Activated naive CD4-positive, alpha-beta T cell treated with anti-CD3 and anti-CD28 coated beads, Interleukin-2, amount 10 ng/mL, durations not matched to agents 7 days and 5 days (primary cell): ENCODE measurements around the gene CFL1.

Experiments
- CTCF ChIA-PET: fragments of 350-600 bp; sonication (Branson Sonifier 250); formaldehyde crosslinking; loops from one replicate; lab custom pipeline; 2021; ENCODE audit warnings: antibody characterized with exemption; lab: Charles Lee
- DNase-seq: peaks from one replicate; pipeline ENCODE4 v3.0.0-alpha.2; 2020
- H3K27ac Mint-ChIP-seq: one replicate; pipeline ENCODE4 v1.8.0; 2021; ENCODE audit warnings: mild to moderate bottlenecking, moderate library complexity, mixed read lengths
- H3K27me3 Mint-ChIP-seq: one replicate; pipeline ENCODE4 v1.8.0; 2021; ENCODE audit warnings: mild to moderate bottlenecking, mixed read lengths
- H3K36me3 Mint-ChIP-seq: one replicate; pipeline ENCODE4 v1.8.0; 2021; ENCODE audit warnings: mixed read lengths
- H3K4me1 Mint-ChIP-seq: one replicate; pipeline ENCODE4 v1.8.0; 2021; ENCODE audit warnings: mixed read lengths
- H3K4me3 Mint-ChIP-seq: one replicate; pipeline ENCODE4 v1.8.0; 2021; ENCODE audit warnings: mild to moderate bottlenecking, moderate library complexity, mixed read lengths
- H3K9me3 Mint-ChIP-seq: one replicate; pipeline ENCODE4 v1.8.0; 2021; ENCODE audit warnings: mixed read lengths

CFL1 gene

GRCh38 chr11:65857853-65858680, at the start of gene CFL1:
Gene CFL1, minus strand, starts transcription at chr11:65858180. Its CDS starts 81 bp downstream, at chr11:65858099.
- H3K27ac Mint-ChIP-seq = peak within 1 kb of the TSS; percentile 99
- CTCF ChIA-PET = interaction anchor here (0.8 to 5.6 kb wide), 2 partner anchors 30 to 64 kb away, joined by 3 to 107 read pairs; partner anchors contain the start of genes CCDC85B and FIBP
- H3K4me1 Mint-ChIP-seq = peaks cover 65% of the 10 kb centered on the region
- H3K4me3 Mint-ChIP-seq = peak within 1 kb of the TSS; percentile 94
- peak; percentile 99 for DNase-seq
- H3K9me3 Mint-ChIP-seq = no peaks in the 10 kb centered on the region
- H3K27me3 Mint-ChIP-seq = no peaks in the 10 kb centered on the region
- H3K36me3 Mint-ChIP-seq = peaks cover 49% of the 10 kb centered on the region

GRCh38 chr11:65906602-65907001, 48.6 kb upstream of the CFL1 start:
- peaks cover 75% of the 10 kb centered on the region for H3K27me3 Mint-ChIP-seq
- CTCF ChIA-PET = interaction anchor here (1.4 to 2.7 kb wide), 4 partner anchors 8 to 22 kb away, joined by 3 to 14 read pairs (median 5); no protein-coding TSS in a partner anchor
- no peaks in the 10 kb centered on the region for H3K9me3 Mint-ChIP-seq
- no peak overlapping the region for H3K27ac Mint-ChIP-seq
- H3K4me1 Mint-ChIP-seq = peaks cover 15% of the 10 kb centered on the region
- H3K4me3 Mint-ChIP-seq = no peak overlapping the region
- no peaks in the 10 kb centered on the region for H3K36me3 Mint-ChIP-seq
- no peak for DNase-seq

GRCh38 chr11:65903715-65904114, 45.7 kb upstream of the CFL1 start:
- CTCF ChIA-PET = interaction anchor here (0.6 to 1.2 kb wide), 2 partner anchors 19 to 135 kb away, joined by 3 to 4 read pairs; no protein-coding TSS in a partner anchor
- no peaks in the 10 kb centered on the region for H3K36me3 Mint-ChIP-seq
- no peaks in the 10 kb centered on the region for H3K9me3 Mint-ChIP-seq
- peaks cover 22% of the 10 kb centered on the region for H3K4me1 Mint-ChIP-seq
- no peak overlapping the region for H3K27ac Mint-ChIP-seq
- peaks cover 70% of the 10 kb centered on the region for H3K27me3 Mint-ChIP-seq
- no peak overlapping the region for H3K4me3 Mint-ChIP-seq
- DNase-seq = no peak

- no peak for DNase-seq
- no peaks in the 10 kb centered on the region for H3K36me3 Mint-ChIP-seq
- H3K9me3 Mint-ChIP-seq = no peaks in the 10 kb centered on the region
- H3K27me3 Mint-ChIP-seq = peaks cover 71% of the 10 kb centered on the region
- H3K4me1 Mint-ChIP-seq = peaks cover 24% of the 10 kb centered on the region
- no peak overlapping the region for H3K27ac Mint-ChIP-seq
- CTCF ChIA-PET = interaction anchor here (1.8 to 10.5 kb wide), 2 partner anchors 15 to 85 kb away, joined by 4 to 142 read pairs; partner anchors contain the start of genes CCDC85B and FIBP
- H3K4me3 Mint-ChIP-seq = no peak overlapping the region
Observed at GRCh38 chr11:65903068-65903481, 45.1 kb upstream of the CFL1 start.

GRCh38 chr11:65900899-65901180, 42.9 kb upstream of the CFL1 start:
- Mint-ChIP-seq H3K9me3 (no peaks in the 10 kb centered on the region), H3K4me3 (peak overlapping the region; percentile 62), H3K27me3 (peaks cover 54% of the 10 kb centered on the region), H3K27ac (no peak overlapping the region), H3K4me1 (peaks cover 36% of the 10 kb centered on the region), H3K36me3 (no peaks in the 10 kb centered on the region)
- no peak for DNase-seq
- CTCF ChIA-PET = interaction anchor here (1.5 to 10.5 kb wide), 4 partner anchors 11 to 41 kb away, joined by 4 to 142 read pairs (median 4); partner anchors contain the start of genes CCDC85B, FIBP and MUS81

GRCh38 chr11:65900125-65900898, 42.3 kb upstream of the CFL1 start, which contains the start of gene FOSL1:
Gene FOSL1, minus strand, starts transcription at chr11:65900388. Its CDS starts 49 bp downstream, at chr11:65900339.
- Mint-ChIP-seq H3K27ac (peak within 1 kb of the TSS; percentile 73), H3K27me3 (peaks cover 52% of the 10 kb centered on the region), H3K4me3 (peak within 1 kb of the TSS; percentile 69), H3K4me1 (peaks cover 40% of the 10 kb centered on the region), H3K9me3 (no peaks in the 10 kb centered on the region), H3K36me3 (no peaks in the 10 kb centered on the region)
- CTCF ChIA-PET = interaction anchor here (1.6 to 10.5 kb wide), 3 partner anchors 11 to 40 kb away, joined by 4 to 142 read pairs (median 5); partner anchors contain the start of genes CCDC85B, FIBP and MUS81
- DNase-seq = peak; percentile 96

GRCh38 chr11:65899356-65900124, 41.6 kb upstream of the CFL1 start:
- Mint-ChIP-seq H3K4me1 (peaks cover 44% of the 10 kb centered on the region), H3K27me3 (peaks cover 46% of the 10 kb centered on the region), H3K36me3 (no peaks in the 10 kb centered on the region), H3K9me3 (no peaks in the 10 kb centered on the region), H3K4me3 (peak overlapping the region; percentile 69), H3K27ac (no peak overlapping the region)
- CTCF ChIA-PET = interaction anchor here (0.6 to 10.5 kb wide), 3 partner anchors 12 to 301 kb away, joined by 4 to 142 read pairs (median 5); partner anchors contain the start of genes CCDC85B, FIBP and MUS81
- DNase-seq = peak; percentile 73

- no peaks in the 10 kb centered on the region for H3K36me3 Mint-ChIP-seq
- no peak for DNase-seq
- H3K27ac Mint-ChIP-seq = peak overlapping the region; percentile 72
- H3K4me1 Mint-ChIP-seq = peaks cover 50% of the 10 kb centered on the region
- H3K4me3 Mint-ChIP-seq = peak overlapping the region; percentile 73
- peaks cover 40% of the 10 kb centered on the region for H3K27me3 Mint-ChIP-seq
- H3K9me3 Mint-ChIP-seq = no peaks in the 10 kb centered on the region
- CTCF ChIA-PET = interaction anchor here (0.6 to 10.5 kb wide), 6 partner anchors 9 to 302 kb away, joined by 3 to 142 read pairs (median 4); partner anchors contain the start of genes CCDC85B, FIBP and MUS81
Observed at GRCh38 chr11:65898656-65899355, 40.8 kb upstream of the CFL1 start.

GRCh38 chr11:65897020-65897471, 39.1 kb upstream of the CFL1 start:
- DNase-seq = no peak
- Mint-ChIP-seq H3K4me3 (no peak overlapping the region), H3K27ac (no peak overlapping the region), H3K9me3 (no peaks in the 10 kb centered on the region), H3K27me3 (peaks cover 23% of the 10 kb centered on the region), H3K36me3 (peaks cover 6% of the 10 kb centered on the region), H3K4me1 (peaks cover 62% of the 10 kb centered on the region)
- CTCF ChIA-PET = interaction anchor here (10.5 kb wide), 1 partner anchor 9 kb away, joined by 142 read pairs; the partner anchor contains the start of genes CCDC85B and FIBP

GRCh38 chr11:65896034-65896999, 38.3 kb upstream of the CFL1 start:
- H3K36me3 Mint-ChIP-seq = peaks cover 6% of the 10 kb centered on the region
- CTCF ChIA-PET = interaction anchor here (1.0 to 10.5 kb wide), 2 partner anchors 8 to 10 kb away, joined by 3 to 142 read pairs; partner anchors contain the start of genes CCDC85B and FIBP
- H3K4me3 Mint-ChIP-seq = no peak overlapping the region
- H3K9me3 Mint-ChIP-seq = no peaks in the 10 kb centered on the region
- H3K27ac Mint-ChIP-seq = peak overlapping the region; percentile 30
- peaks cover 16% of the 10 kb centered on the region for H3K27me3 Mint-ChIP-seq
- DNase-seq = no peak
- H3K4me1 Mint-ChIP-seq = peaks cover 63% of the 10 kb centered on the region

GRCh38 chr11:65895482-65895981, 37.6 kb upstream of the CFL1 start:
- Mint-ChIP-seq H3K27ac (peak overlapping the region; percentile 67), H3K4me3 (peak overlapping the region; percentile 41), H3K27me3 (peaks cover 12% of the 10 kb centered on the region), H3K9me3 (no peaks in the 10 kb centered on the region), H3K4me1 (peaks cover 55% of the 10 kb centered on the region), H3K36me3 (peaks cover 6% of the 10 kb centered on the region)
- no peak for DNase-seq
- CTCF ChIA-PET = interaction anchor here (1.0 to 10.5 kb wide), 2 partner anchors 8 to 11 kb away, joined by 3 to 142 read pairs; partner anchors contain the start of genes CCDC85B and FIBP
